Caki2 (cell line): ENCODE measurements around the gene CYFIP2. TPM values are rescaled to one million over a fixed set of nuclear protein-coding genes. Genes with fewer than 3 reads are reported as not detected.

Source experiments
- DNase-seq: peaks from one replicate; pipeline ENCODE4 v3.0.0-alpha.2; 2015; ENCODE audit warnings: low read depth
- in situ Hi-C: cut with HindIII; loops from 2 replicates; pipeline ENCODE4 v1.10.0; 2016; ENCODE audit warnings: low sequenced_read_pairs, low pct_unique_long_range_greater_than_20kb, mixed read lengths
- total RNA-seq: library from RNA; depleted of rRNA; stranded (reverse); fragments of >200 nt; shearing (Covaris generic); gene quantifications from 2 replicates; pipeline ENCODE4 v1.2.3, GENCODE V29; 2014; ENCODE audit warnings: low replicate concordance

Gene CYFIP2
- total RNA-seq, 1 experiment from 2014 or later: 40.4 TPM

DNA sequence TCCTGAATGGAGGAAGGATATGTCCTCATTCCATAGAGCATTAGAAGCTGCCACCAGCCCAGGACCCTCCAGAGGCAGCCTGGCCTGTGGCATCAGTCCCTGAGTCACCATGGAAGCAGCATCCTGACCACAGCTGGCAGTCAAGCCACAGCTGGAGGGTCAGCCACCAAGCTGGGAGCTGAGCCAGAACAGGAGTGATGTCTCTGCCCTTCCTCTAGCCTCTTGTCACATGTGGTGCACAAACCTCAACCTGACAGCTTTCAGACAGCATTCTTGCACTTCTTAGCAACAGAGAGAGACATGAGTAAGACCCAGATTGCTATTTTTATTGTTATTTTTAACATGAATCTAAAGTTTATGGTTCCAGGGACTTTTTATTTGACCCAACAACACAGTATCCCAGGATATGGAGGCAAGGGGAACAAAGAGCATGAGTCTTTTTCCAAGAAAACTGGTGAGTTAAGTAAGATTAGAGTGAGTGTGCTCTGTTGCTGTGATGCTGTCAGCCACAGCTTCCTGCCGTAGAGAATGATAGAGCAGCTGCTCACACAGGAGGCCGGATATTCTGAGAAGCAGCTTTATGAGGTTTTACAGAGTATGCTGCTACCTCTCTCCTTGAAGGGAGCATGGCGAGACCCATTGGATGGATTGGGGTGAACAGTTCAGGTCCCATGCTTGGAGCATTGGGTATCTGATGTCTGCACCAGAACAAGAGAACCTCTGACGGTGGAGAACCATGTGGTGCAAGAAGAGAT, 13.0 kb upstream of the CYFIP2 start:
- in situ Hi-C loops: no loop called here
- DNase-seq: no peak

DNA sequence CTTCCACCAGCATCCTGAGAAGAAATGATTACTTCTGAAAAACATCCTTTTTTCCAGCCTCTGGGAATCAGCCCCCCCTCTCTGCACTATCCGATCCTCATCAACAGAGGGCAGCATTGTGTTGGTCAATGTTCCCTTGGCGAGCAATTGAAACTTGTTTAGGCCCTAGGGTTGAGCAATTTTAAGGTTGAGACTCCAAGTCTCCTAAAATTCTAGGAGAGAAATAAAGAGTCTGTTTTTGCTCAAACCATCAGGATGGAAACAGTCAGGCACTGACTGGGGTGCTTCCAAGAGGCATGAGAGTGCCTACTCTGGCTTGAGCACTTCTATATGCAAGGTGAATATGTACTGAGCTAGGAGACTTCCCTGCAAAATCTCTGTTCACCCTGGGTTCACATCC, 12.4 kb upstream of the CYFIP2 start:
- in situ Hi-C loops: no loop called here
- DNase-seq: peak; percentile 49

- DNase-seq: no peak
- in situ Hi-C loops: no loop called here
These were observed 7.5 kb upstream of the CYFIP2 start for GRCh38 chr5:157258450-157258849.

GRCh38 chr5:157259699-157260098, 6.2 kb upstream of the CYFIP2 start:
- no peak for DNase-seq
- in situ Hi-C loops: no loop called here

DNA sequence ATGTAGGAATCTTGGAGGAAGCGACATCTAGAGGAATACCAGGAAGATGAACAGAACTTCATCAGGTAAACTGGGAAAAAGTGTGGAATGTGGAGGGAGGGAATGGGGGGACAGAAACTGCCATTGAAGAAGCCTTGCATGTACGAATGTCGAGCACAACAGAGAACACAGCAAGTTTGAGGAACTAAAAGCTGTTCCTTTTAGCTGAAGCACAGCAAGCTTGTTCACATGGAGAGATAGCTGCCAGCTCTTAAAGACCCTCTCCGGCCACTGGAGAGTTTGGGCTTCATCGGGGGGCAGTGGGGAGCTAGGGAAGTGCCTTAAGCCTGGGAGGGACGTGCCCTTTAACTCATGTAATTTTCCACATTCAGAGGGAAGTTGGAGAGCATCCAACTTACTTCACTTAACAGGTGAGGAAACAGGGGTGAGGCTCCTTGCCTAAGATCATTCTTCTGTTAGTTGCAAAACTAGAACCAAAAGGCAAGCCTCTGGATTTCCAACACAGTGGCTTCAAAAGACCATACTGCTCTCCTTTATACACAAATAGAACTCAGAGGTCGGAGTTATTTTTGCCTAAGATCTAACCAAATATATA, 2.3 kb upstream of the CYFIP2 start:
- DNase-seq: no peak
- in situ Hi-C loops: no loop called here

- in situ Hi-C loops: no loop called here
- peak; percentile 45 for DNase-seq
These were observed 524 bp downstream of the CYFIP2 start for GRCh38 chr5:157266286-157267007.

- in situ Hi-C loops: no loop called here
- no peak for DNase-seq
These were observed 1.1 kb downstream of the CYFIP2 start for GRCh38 chr5:157267025-157267424.

DNA sequence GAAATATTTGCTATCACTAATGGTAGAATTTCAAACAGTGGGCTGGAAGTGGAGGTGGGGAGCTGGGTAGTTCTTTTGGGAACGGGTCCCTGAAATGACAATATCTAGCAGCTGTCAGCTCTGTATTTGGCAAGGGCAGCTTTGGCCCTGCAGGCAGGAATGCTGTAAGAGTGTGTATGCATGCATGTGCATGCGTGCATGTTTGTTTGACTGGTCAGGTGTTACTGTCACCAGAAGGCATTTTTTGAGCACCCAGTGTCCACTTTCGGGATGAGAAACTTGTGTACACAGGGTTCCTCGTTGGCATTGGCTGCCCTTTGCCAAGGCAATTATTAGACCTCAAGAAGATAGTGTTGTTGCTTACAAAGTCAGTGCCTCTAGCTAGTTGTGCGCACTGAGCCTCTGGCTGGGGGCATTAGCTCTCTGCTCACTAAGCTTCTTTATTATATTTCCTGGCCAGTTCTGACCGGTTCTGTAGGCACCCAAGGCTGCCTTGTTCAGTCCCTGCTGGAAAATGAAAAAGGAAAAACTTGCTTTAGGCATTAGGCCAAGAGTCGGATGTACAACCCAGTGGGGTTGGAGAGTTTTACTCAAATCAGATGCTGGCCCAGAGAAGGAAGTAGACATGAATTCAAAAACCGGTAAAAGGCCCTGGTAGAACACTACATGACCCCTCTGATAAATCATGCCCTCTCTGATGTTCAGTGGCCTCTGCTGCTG, 2.0 kb downstream of the CYFIP2 start:
- in situ Hi-C loops: no loop called here

DNA sequence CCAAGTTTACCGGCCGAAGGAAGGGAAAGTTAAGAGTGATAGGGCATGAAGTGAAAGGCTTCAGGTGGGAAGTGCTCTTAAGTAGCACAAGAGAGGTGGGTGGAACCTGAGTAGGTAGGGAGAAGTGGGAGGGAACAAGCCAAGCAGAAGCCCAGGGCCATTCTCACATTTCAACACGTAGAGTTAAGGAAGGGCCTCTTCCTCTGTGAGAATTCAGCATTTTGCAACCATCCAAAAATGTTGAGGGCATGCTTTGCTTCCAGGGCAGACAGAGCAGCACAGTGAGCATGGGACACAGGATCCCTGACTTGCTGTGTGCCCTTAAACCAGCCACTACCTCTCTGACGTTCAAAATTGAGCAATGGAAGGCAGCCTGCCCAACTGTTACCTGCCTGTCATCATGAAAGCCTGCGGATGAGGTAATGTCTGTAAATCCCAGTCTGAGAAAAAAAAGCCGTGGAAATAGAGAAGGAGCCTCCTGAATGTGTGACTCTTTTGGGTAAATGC, 3.3 kb downstream of the CYFIP2 start:
- DNase-seq: no peak
- in situ Hi-C loops: no loop called here

More for the DNA sequence above, 2.0 kb downstream of the CYFIP2 start:
- no peak for DNase-seq

- no peak for DNase-seq
- in situ Hi-C loops: no loop called here
These were observed 3.9 kb downstream of the CYFIP2 start for GRCh38 chr5:157269761-157270272.

DNA sequence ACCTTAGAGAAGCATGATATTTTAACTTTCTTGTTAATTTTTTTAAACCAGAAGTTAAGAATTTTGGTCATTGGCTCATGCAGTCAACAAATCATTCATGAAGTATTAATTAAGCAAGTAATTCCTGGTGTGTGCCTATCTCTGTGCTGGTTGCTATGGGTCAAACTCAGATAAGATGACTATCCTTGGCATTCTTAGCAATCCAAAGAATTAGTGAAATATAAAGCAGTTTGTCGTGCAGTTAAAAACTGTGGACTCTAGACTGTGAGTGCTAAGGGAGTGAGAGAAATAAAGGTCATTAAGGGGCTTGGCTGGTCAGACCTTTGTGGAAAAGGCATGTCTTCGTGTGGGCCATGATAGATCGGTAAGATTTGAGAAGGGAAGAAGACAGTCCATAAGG, 4.8 kb downstream of the CYFIP2 start:
- in situ Hi-C loops: no loop called here
- DNase-seq: no peak

DNA sequence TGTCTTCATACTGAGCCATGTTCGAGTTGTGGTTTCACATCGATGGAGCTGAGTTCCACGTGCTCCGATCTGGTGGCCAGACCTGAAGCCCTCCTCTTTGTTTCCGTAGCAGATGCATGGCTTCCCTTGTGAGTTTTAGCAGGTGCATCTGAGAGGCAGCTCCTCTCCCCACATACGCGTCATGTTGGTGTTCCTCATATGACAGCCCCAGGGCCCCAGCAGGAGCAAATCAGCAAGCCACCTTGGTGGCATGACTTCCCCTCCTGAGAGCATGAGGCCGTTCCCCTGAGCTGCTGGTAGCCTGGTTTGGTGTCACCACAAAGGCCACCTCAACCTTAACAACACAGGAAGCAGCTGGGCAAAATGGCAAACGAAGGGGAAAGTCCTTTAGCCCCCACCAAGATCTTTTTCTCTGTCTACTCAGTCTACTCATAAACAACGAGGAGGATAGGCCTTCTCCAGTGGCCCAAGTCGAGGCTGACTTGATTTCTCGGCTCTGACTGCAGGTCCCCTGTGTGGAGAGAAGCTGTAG, 5.9 kb downstream of the CYFIP2 start:
- no peak for DNase-seq
- in situ Hi-C loops: no loop called here

DNA sequence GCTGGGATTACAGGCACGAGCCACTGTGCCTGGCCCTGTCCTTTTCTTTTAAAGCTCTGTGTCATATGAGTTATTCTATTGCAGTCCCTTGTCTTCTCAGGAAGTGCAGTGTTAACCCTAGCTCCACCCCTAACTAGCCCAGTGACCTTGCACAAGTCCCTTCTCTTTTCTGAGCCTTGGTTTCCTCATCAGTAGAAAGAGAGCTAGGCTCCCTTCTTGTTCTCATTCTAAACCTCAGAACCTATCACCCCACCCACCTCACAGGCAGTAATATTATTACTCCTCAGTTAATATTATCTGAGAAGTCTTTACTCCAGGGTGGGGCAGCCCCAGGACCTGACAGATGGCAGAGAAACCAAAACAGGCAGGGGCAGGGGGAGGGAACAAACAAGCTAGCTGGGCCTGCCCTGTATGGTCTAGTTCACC, 7.2 kb downstream of the CYFIP2 start:
- in situ Hi-C loops: no loop called here

DNA sequence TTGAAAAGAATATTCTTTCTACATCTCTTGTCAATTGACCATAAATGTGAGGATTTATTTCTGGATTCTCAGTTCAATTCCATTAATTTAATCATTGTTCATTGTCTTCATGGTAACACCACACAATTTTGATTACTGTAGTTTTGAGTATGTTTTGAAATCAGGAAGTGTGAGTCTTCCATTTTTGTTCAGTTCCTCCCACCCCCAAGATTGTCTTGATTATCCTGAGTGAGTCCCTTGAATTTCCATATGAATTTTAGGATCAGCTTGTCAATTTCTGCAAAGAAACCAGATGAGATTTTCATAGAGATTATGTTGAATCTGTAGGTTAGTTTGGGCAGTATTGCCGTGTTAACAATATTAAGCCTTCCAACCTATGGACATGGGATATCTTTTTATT, 9.5 kb downstream of the CYFIP2 start:
- in situ Hi-C loops: no loop called here
- no peak for DNase-seq

More for the DNA sequence above, 7.2 kb downstream of the CYFIP2 start:
- no peak for DNase-seq

DNA sequence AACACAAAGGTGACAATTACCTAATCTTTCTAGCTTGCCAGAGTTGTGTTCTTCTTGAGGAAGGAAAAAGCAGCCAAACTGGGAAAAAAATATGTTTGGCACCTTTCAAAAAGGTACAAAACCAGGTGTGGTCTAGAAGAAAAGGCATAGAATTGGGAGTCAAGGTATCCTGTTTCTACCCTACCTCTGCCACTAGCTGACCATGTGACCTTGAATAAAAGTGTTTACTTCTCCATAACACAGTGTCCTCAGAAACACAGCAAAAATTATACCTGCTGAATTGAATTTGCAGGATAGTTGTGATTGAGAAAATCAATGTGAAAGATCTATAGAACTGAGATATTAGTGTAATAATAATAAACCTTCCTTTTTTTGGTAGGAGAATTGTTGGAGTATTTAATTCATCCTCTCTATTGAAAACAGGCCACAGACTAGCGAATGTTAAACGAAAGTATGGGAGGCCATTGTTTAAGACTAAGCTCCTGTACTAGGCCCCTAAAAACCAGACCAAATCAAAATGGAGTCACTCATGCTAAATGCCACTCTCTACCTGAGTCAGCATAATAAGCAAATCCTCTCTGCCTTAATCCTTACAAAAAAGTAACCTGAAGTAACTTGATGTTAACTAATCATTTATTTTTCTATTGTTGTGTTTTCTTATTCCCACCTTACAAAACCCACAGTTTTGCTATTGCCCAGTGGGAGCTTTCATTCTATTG, 12.6 kb downstream of the CYFIP2 start:
- no peak for DNase-seq
- in situ Hi-C loops: no loop called here

DNA sequence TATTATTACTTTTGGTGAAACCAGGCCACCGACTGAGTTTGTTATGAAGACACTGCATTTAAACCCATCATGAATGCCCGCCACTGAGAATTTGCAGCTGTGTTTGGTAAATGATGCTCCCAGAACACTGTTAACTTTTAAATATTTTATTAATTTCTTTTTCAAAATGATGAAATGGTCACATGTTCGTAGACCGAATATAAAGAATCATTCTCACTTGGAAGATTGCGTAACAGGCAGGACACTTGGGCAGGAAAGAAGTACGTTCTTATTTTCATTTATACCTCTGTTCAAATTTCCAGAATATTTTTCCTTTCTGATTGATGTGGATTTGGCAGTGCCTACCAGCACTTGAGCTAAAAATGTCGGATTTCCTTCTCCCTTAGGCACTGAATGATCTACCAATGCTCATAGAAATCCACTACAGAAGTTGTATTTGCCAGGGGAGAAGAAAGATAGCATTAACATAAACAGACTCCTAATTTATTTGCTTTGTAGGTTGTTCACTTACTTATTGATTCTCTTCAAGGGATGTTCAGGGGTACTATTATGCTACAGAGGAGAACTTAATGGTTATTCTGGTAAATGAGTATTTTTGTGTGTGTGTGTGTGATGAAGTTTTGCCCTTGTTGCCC, 13.8 kb downstream of the CYFIP2 start:
- in situ Hi-C loops: no loop called here
- no peak for DNase-seq

DNA sequence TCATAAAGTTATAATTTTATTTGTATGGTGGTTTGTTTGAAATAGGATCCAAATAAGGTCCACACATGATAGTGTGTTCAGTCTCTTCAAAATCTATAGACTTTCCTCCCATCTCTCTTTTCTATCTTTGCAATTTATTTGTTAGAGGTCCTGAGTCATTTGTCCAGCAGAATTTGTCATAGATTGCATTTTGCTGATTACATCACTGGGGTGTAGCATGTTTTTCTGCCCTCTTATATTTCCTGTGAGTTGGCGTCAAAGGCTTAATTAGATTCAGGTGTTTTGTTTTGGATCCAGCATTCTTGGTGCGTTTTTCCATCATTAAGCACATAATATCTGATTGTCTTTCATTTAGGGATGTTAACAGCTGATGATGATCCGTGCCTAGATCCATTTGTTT, 15.0 kb downstream of the CYFIP2 start:
- DNase-seq: no peak
- in situ Hi-C loops: no loop called here
